GM23338 (cell line): ENCODE measurements around the gene SCN2A. TPM values are rescaled to one million over a fixed set of nuclear protein-coding genes. Genes with fewer than 3 reads are reported as not detected.
A peak's percentile ranks its signal among the peaks of the same experiment; 100 is the strongest.

ENCODE experiments used
- ATAC-seq: fragments of 200-7000 bp; cut with Tn5 transposase; 3 replicates; pipeline ENCODE4 v1.9.1; 2020
- DNase-seq: peaks from one replicate; pipeline ENCODE4 v3.0.0-alpha.2; 2015; ENCODE audit warnings: low spot score
- H2AFZ ChIP-seq: fragments of 200-600 bp; sonication (generic); 2 replicates; pipeline ENCODE4 v1.8.0; 2016; ENCODE audit warnings: antibody characterized with exemption, mild to moderate bottlenecking, moderate library complexity
- H3F3A ChIP-seq: fragments of 200-600 bp; sonication (generic); replicated peaks from 2 replicates; pipeline ENCODE4 v1.8.0; 2017; ENCODE audit warnings: antibody characterized with exemption, mixed run types, low read depth
- H3K27ac ChIP-seq: fragments of 200-600 bp; sonication (generic); 2 replicates; pipeline ENCODE4 v1.6.1; 2016; ENCODE audit warnings: low read depth
- H3K27me3 ChIP-seq: fragments of 200-600 bp; sonication (generic); 2 replicates; pipeline ENCODE4 v1.8.0; 2016; ENCODE audit warnings: mild to moderate bottlenecking, mixed run types, moderate library complexity; ENCODE audit not compliant: insufficient read depth
- H3K36me3 ChIP-seq: fragments of 200-600 bp; sonication (generic); 2 replicates; pipeline ENCODE4 v1.8.0; 2016; ENCODE audit warnings: mild to moderate bottlenecking; ENCODE audit not compliant: insufficient read depth
- H3K4me1 ChIP-seq: fragments of 200-600 bp; sonication (generic); 2 replicates; pipeline ENCODE4 v1.8.0; 2016; ENCODE audit warnings: mild to moderate bottlenecking, moderate library complexity; ENCODE audit not compliant: insufficient read depth
- H3K4me2 ChIP-seq: fragments of 200-600 bp; sonication (generic); 2 replicates; pipeline ENCODE4 v1.7.1; 2017; ENCODE audit warnings: mixed run types
- H3K4me3 ChIP-seq: fragments of 200-600 bp; sonication (generic); 2 replicates; pipeline ENCODE4 v1.6.1; 2016; ENCODE audit warnings: mixed run types
- H3K79me2 ChIP-seq: fragments of 200-600 bp; sonication (generic); replicated peaks from 2 replicates; pipeline ENCODE4 v1.8.0; 2017; ENCODE audit warnings: mild to moderate bottlenecking; ENCODE audit not compliant: insufficient read depth
- H3K9me2 ChIP-seq: fragments of 200-600 bp; sonication (generic); 2 replicates; pipeline ENCODE4 v1.8.0; 2017; ENCODE audit not compliant: insufficient read depth
- H4K20me1 ChIP-seq: fragments of 200-600 bp; sonication (generic); replicated peaks from 2 replicates; pipeline ENCODE4 v1.8.0; 2017; ENCODE audit warnings: mild to moderate bottlenecking; ENCODE audit not compliant: insufficient read depth
- H3K27ac Mint-ChIP-seq: 2 replicates; pipeline ENCODE4 v1.8.0; 2020; ENCODE audit warnings: inconsistent platforms, mild to moderate bottlenecking, moderate library complexity, mixed read lengths
- H3K27me3 Mint-ChIP-seq: 3 replicates; pipeline ENCODE4 v1.8.0; 2022; ENCODE audit warnings: low read depth, mild to moderate bottlenecking, moderate library complexity, mixed read lengths, inconsistent platforms; ENCODE audit not compliant: insufficient read depth, poor library complexity
- H3K36me3 Mint-ChIP-seq: 3 replicates; pipeline ENCODE4 v1.8.0; 2021; ENCODE audit warnings: low read depth, mild to moderate bottlenecking, inconsistent platforms, moderate library complexity, mixed read lengths
- H3K4me1 Mint-ChIP-seq: 3 replicates; pipeline ENCODE4 v1.8.0; 2020; ENCODE audit warnings: mild to moderate bottlenecking, inconsistent platforms, mixed read lengths
- H3K4me3 Mint-ChIP-seq: 3 replicates; pipeline ENCODE4 v1.8.0; 2021; ENCODE audit warnings: moderate library complexity, mild to moderate bottlenecking, inconsistent platforms, mixed read lengths
- H3K9me3 Mint-ChIP-seq: 3 replicates; pipeline ENCODE4 v1.8.0; 2020; ENCODE audit warnings: moderate library complexity, mild to moderate bottlenecking, inconsistent platforms, mixed read lengths
- CREB1 ChIP-seq: fragments of 250-450 bp; sonication (Bioruptor Pico); IDR thresholded peaks from 2 replicates; pipeline ENCODE4 v1.5.0; 2020; ENCODE audit warnings: low read depth, mild to moderate bottlenecking, moderate library complexity
- CTCF ChIP-seq, 2 experiments: fragments of 200-600 bp in 1 of 2; sonication (generic) in 1 of 2; conservative IDR thresholded peaks; 2 replicates each; pipeline versions ENCODE4 v1.5.1 to v1.6.1; 2016 to 2017; ENCODE audit warnings: antibody characterized with exemption in 2 of 2, low read depth in 2 of 2, mild to moderate bottlenecking in 2 of 2, moderate library complexity in 1 of 2
- ETS1 ChIP-seq: IDR thresholded peaks from 2 replicates; pipeline ENCODE4 v1.6.1; 2016; ENCODE audit warnings: antibody characterized with exemption
- EZH2 ChIP-seq: fragments of 200-600 bp; sonication (generic); IDR thresholded peaks from one replicate; pipeline ENCODE4 v1.8.0; 2017; ENCODE audit warnings: antibody characterized with exemption, mild to moderate bottlenecking, low read depth; ENCODE audit not compliant: unreplicated experiment
- EZH2phosphoT487 ChIP-seq: fragments of 200-600 bp; sonication (generic); IDR thresholded peaks from one replicate; pipeline ENCODE4 v1.8.1; 2018; ENCODE audit warnings: antibody characterized with exemption; ENCODE audit not compliant: unreplicated experiment
- NANOG ChIP-seq: IDR thresholded peaks from 2 replicates; pipeline ENCODE4 v1.6.1; 2016; ENCODE audit warnings: antibody characterized with exemption, borderline replicate concordance
- STAT1 ChIP-seq: IDR thresholded peaks from one replicate; pipeline ENCODE4 v1.6.1; 2016; ENCODE audit warnings: antibody characterized with exemption; ENCODE audit not compliant: unreplicated experiment
- ZNF114 ChIP-seq: fragments of 250-450 bp; sonication (Bioruptor Pico); IDR thresholded peaks from 2 replicates; pipeline ENCODE4 v1.5.0; 2020; ENCODE audit warnings: mild to moderate bottlenecking, moderate library complexity
- ZNF331 ChIP-seq: fragments of 250-450 bp; sonication (Bioruptor Pico); IDR thresholded peaks from 2 replicates; pipeline ENCODE4 v1.5.0; 2020; ENCODE audit warnings: low read depth, mild to moderate bottlenecking, moderate library complexity
- ZNF462 ChIP-seq: fragments of 250-450 bp; sonication (Bioruptor Pico); IDR thresholded peaks from 2 replicates; pipeline ENCODE4 v1.5.0; 2020; ENCODE audit warnings: mild to moderate bottlenecking, moderate library complexity
- polyA plus RNA-seq: library from polyadenylated mRNA; unstranded; fragments of >200 nt; fragmentation: Nextera tagmentation; extraction: Ambion mirVana; gene quantifications from 2 replicates; pipeline ENCODE4 v1.2.1, GENCODE V29; 2016
- total RNA-seq: library from RNA; depleted of rRNA; stranded (reverse); fragments of >200 nt; shearing (Covaris generic); gene quantifications from 2 replicates; pipeline ENCODE4 v1.2.3, GENCODE V29; 2014

Gene SCN2A
- total and polyA plus RNA-seq, 2 experiments from 2014 or later: 0.45 to 0.52 TPM

GRCh38 chr2:165295643-165296042 lies 56.4 kb downstream of the SCN2A start (continued):
- TF ChIP-seq CTCF (conservative IDR thresholded peaks at IDR 0.05; ENCODE audit: low read depth in 2 of 2): no peak
- TF ChIP-seq STAT1: no peak

- ATAC-seq: no peak
- no peak overlapping the region for H3K27ac Mint-ChIP-seq
These were observed 66.3 kb downstream of the SCN2A start for GRCh38 chr2:165305391-165306096.

More at GRCh38 chr2:165305391-165306096, 66.3 kb downstream of the SCN2A start:
- no peaks in the 10 kb centered on the region for H4K20me1 ChIP-seq
- peak overlapping the region; percentile 43; the same call in 1 of the 2 replicates for H2AFZ ChIP-seq
- H3K79me2 ChIP-seq: no peaks in the 10 kb centered on the region
- no peak overlapping the region for H3K4me3 Mint-ChIP-seq
- H3K4me2 ChIP-seq: no peak overlapping the region
- no peaks in the 10 kb centered on the region for H3K36me3 ChIP-seq
- no peak for TF ChIP-seq NANOG
- TF ChIP-seq ZNF462 (CRISPR knock-in tag): no peak
- no peak for TF ChIP-seq STAT1
- TF ChIP-seq CREB1 (CRISPR knock-in tag): no peak
- TF ChIP-seq EZH2: no peak
- TF ChIP-seq ZNF114 (CRISPR knock-in tag): no peak
- TF ChIP-seq ZNF331: no peak
- no peak for TF ChIP-seq ETS1
- no peak for TF ChIP-seq EZH2phosphoT487
- H3K27me3 Mint-ChIP-seq: no peaks in the 10 kb centered on the region
- no peak overlapping the region for H3K4me3 ChIP-seq
- no peaks in the 10 kb centered on the region for H3K9me3 Mint-ChIP-seq
- no peaks in the 10 kb centered on the region for H3F3A ChIP-seq
- no peaks in the 10 kb centered on the region for H3K36me3 Mint-ChIP-seq
- no peaks in the 10 kb centered on the region for H3K27me3 ChIP-seq
- peaks cover 6% of the 10 kb centered on the region; the same call in 1 of the 2 replicates for H3K4me1 ChIP-seq
- DNase-seq: no peak
- H3K9me2 ChIP-seq: no peaks in the 10 kb centered on the region
- no peak overlapping the region for H3K27ac ChIP-seq
- peaks cover 6% of the 10 kb centered on the region for H3K4me1 Mint-ChIP-seq
